Measurements from ENCODE around the gene SSH2.

DNA sequence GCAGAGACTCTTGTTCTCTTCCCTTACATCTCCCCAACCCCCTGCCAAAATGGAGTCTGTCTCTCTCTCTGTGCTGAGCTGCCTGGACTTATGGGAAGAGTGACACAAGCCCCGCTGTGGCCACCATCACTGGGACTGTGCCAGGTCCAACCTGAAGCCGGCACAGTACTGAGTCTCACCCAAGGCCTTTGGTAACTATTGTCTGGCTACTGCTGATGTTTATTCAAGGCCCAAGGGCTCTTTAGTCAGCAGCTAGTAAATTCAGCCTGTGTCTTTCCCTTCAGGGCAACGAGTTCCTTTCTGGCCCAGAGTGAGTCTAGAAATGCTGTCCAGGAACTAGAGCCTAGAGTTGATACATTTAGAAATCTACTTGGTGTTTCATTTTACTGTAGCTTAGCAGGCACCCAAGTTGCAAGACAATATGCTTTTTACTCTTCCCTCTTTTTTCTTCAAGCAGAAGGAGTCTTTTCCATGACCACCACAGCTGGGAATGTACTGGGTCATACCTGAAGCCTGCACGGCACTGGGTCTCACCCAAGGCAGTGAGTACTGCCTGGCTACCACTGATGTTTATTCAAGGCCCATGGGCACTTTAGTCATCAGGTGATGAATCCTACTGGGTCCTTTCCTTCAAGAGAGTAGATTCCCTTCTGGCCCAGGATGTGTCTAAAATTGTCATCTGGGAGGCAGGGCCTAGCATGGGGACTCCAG, 29.1 kb upstream of the SSH2 start:
- TF ChIP-seq POLR2AphosphoS5 (IDR thresholded peaks at IDR 0.05; ENCODE audit: borderline replicate concordance, low read depth, low read length) (no peak), EZH2 (IDR thresholded peaks at IDR 0.05) (no peak), FOXP2 (optimal IDR thresholded peaks at IDR 0.05; ENCODE audit: control extremely low read depth, extremely low read length, insufficient read depth) (no peak)
